ENCODE data around the gene RYR2. TPM values are rescaled to one million over a fixed set of nuclear protein-coding genes. Genes with fewer than 3 reads are reported as not detected.

The RYR2 gene
- total RNA-seq, 1 donor, result not detected

- no peak for DNase-seq (ENCODE audit: low read depth)
- no peak for TF ChIP-seq CTCF (IDR thresholded peaks at IDR 0.05; ENCODE audit: insufficient read depth, low read length)
- H3K4me3 ChIP-seq (ENCODE audit: low read depth, low read length), result no peak overlapping the region
These were observed 613.8 kb downstream of the RYR2 start for GRCh38 chr1:237655778-237656177.

GRCh38 chr1:237664348-237664747 lies 622.4 kb downstream of the RYR2 start:
- H3K4me3 ChIP-seq (ENCODE audit: low read depth, low read length), result no peak overlapping the region
- DNase-seq (ENCODE audit: low read depth), result no peak
- TF ChIP-seq CTCF (IDR thresholded peaks at IDR 0.05; ENCODE audit: insufficient read depth, low read length), result no peak

- no peak for TF ChIP-seq CTCF (IDR thresholded peaks at IDR 0.05; ENCODE audit: insufficient read depth, low read length)
- no peak overlapping the region for H3K4me3 ChIP-seq (ENCODE audit: low read depth, low read length)
- DNase-seq (ENCODE audit: low read depth), result no peak
These were observed 628.3 kb downstream of the RYR2 start for GRCh38 chr1:237670302-237670701.

GRCh38 chr1:237671262-237671661 lies 629.3 kb downstream of the RYR2 start:
- no peak overlapping the region for H3K4me3 ChIP-seq (ENCODE audit: low read depth, low read length)
- no peak for TF ChIP-seq CTCF (IDR thresholded peaks at IDR 0.05; ENCODE audit: insufficient read depth, low read length)
- DNase-seq (ENCODE audit: low read depth), result no peak

GRCh38 chr1:237671935-237672334 lies 630.0 kb downstream of the RYR2 start:
- DNase-seq (ENCODE audit: low read depth), result no peak
- H3K4me3 ChIP-seq (ENCODE audit: low read depth, low read length), result no peak overlapping the region
- no peak for TF ChIP-seq CTCF (IDR thresholded peaks at IDR 0.05; ENCODE audit: insufficient read depth, low read length)

- TF ChIP-seq CTCF (IDR thresholded peaks at IDR 0.05; ENCODE audit: insufficient read depth, low read length), result no peak
- no peak for DNase-seq (ENCODE audit: low read depth)
- no peak overlapping the region for H3K4me3 ChIP-seq (ENCODE audit: low read depth, low read length)
These were observed 630.8 kb downstream of the RYR2 start for GRCh38 chr1:237672748-237673147.

- TF ChIP-seq CTCF (IDR thresholded peaks at IDR 0.05; ENCODE audit: insufficient read depth, low read length), result no peak
These were observed 631.6 kb downstream of the RYR2 start for GRCh38 chr1:237673631-237674030.

More at GRCh38 chr1:237673631-237674030, 631.6 kb downstream of the RYR2 start:
- DNase-seq (ENCODE audit: low read depth), result no peak
- no peak overlapping the region for H3K4me3 ChIP-seq (ENCODE audit: low read depth, low read length)

Data from fibroblast of the aortic adventitia (primary cell).